ENCODE results near the gene PCDHGC4. TPM values are rescaled to one million over a fixed set of nuclear protein-coding genes. Genes with fewer than 3 reads are reported as not detected.

The PCDHGC4 gene
- polyA plus RNA-seq, 1 donor = 1.7 TPM

- no peak for DNase-seq
- peaks cover 17% of the 10 kb centered on the region for H3K36me3 ChIP-seq (ENCODE audit: control insufficient read depth, insufficient read depth, low read length)
- H3K9me3 ChIP-seq (ENCODE audit: control insufficient read depth, low read depth, low read length) = peaks cover 13% of the 10 kb centered on the region
- H3K27ac ChIP-seq (ENCODE audit: low read length) = no peak overlapping the region
- H3K4me1 ChIP-seq (ENCODE audit: control insufficient read depth, insufficient read depth, low read length) = peaks cover 2% of the 10 kb centered on the region
- peaks cover 90% of the 10 kb centered on the region for H3K27me3 ChIP-seq (ENCODE audit: control insufficient read depth, insufficient read depth, low read length)
- no peak overlapping the region for H3K4me3 ChIP-seq (ENCODE audit: low read length)
- WGBS (ENCODE audit: insufficient coverage, low lambda C conversion rate) = no CpG with 5 or more reads among the region's 10 CpGs
Observed at GRCh38 chr5:141489841-141490240, 5.0 kb downstream of the PCDHGC4 start.

- H3K4me3 ChIP-seq (ENCODE audit: low read length) = no peak overlapping the region
- H3K36me3 ChIP-seq (ENCODE audit: control insufficient read depth, insufficient read depth, low read length) = peaks cover 17% of the 10 kb centered on the region
- peaks cover 90% of the 10 kb centered on the region for H3K27me3 ChIP-seq (ENCODE audit: control insufficient read depth, insufficient read depth, low read length)
- peaks cover 13% of the 10 kb centered on the region for H3K9me3 ChIP-seq (ENCODE audit: control insufficient read depth, low read depth, low read length)
- no peak for DNase-seq
- H3K4me1 ChIP-seq (ENCODE audit: control insufficient read depth, insufficient read depth, low read length) = peaks cover 3% of the 10 kb centered on the region
- no CpG with 5 or more reads among the region's 10 CpGs for WGBS (ENCODE audit: insufficient coverage, low lambda C conversion rate)
- no peak overlapping the region for H3K27ac ChIP-seq (ENCODE audit: low read length)
Observed at GRCh38 chr5:141490271-141490670, 5.4 kb downstream of the PCDHGC4 start.

GRCh38 chr5:141490771-141491170 is 5.9 kb downstream of the PCDHGC4 start:
- H3K9me3 ChIP-seq (ENCODE audit: control insufficient read depth, low read depth, low read length) = peaks cover 13% of the 10 kb centered on the region
- no CpG with 5 or more reads among the region's 13 CpGs for WGBS (ENCODE audit: insufficient coverage, low lambda C conversion rate)
- peaks cover 3% of the 10 kb centered on the region for H3K4me1 ChIP-seq (ENCODE audit: control insufficient read depth, insufficient read depth, low read length)

GRCh38 chr5:141491323-141492167 is 6.7 kb downstream of the PCDHGC4 start:
- H3K27me3 ChIP-seq (ENCODE audit: control insufficient read depth, insufficient read depth, low read length) = peaks cover 84% of the 10 kb centered on the region
- no peak overlapping the region for H3K27ac ChIP-seq (ENCODE audit: low read length)
- peaks cover 12% of the 10 kb centered on the region for H3K36me3 ChIP-seq (ENCODE audit: control insufficient read depth, insufficient read depth, low read length)
- peaks cover 13% of the 10 kb centered on the region for H3K9me3 ChIP-seq (ENCODE audit: control insufficient read depth, low read depth, low read length)
- WGBS (ENCODE audit: insufficient coverage, low lambda C conversion rate) = no CpG with 5 or more reads among the region's 66 CpGs
- no peak overlapping the region for H3K4me3 ChIP-seq (ENCODE audit: low read length)
- DNase-seq = no peak
- peaks cover 3% of the 10 kb centered on the region for H3K4me1 ChIP-seq (ENCODE audit: control insufficient read depth, insufficient read depth, low read length)

More at GRCh38 chr5:141490771-141491170, 5.9 kb downstream of the PCDHGC4 start:
- DNase-seq = no peak
- peaks cover 88% of the 10 kb centered on the region for H3K27me3 ChIP-seq (ENCODE audit: control insufficient read depth, insufficient read depth, low read length)
- no peak overlapping the region for H3K4me3 ChIP-seq (ENCODE audit: low read length)
- peaks cover 17% of the 10 kb centered on the region for H3K36me3 ChIP-seq (ENCODE audit: control insufficient read depth, insufficient read depth, low read length)
- no peak overlapping the region for H3K27ac ChIP-seq (ENCODE audit: low read length)

DNA sequence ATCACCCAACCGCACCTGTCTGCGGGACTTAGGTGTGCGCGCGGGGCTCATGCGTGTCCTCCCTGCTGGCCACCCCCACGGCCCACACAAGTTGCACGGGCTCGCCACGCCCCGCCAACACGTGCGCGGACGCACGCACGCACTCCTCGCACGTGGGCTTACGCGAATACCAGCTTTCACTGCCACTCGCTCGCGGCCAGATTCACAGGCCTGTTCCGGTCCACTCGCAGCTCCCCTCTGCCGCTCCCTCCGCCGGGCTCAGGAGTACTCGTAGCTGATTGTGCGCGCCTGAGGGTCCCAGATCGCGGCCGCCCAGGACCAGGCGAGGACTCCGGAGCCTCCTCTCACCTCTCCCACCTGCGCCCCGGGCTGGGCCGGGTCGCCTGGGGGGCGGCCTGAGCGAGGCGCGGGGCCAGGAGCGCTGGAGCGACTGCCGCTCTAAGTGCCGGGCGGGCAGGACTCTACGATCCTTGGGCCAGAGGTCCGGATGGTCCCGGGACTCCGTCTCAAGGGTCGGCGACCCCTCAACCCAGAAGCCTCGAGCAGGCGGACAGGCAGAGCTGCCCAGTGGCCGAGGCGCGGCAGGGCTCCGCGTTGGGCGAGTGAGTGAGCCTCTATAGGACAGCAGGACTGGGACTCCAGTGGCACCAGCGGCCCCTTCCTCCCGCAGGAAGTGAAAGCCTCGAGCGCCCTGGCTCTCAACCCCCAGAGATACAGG is 7.5 kb downstream of the PCDHGC4 start:
- Histone ChIP-seq H3K4me3 (ENCODE audit: low read length) (no peak overlapping the region), H3K27ac (ENCODE audit: low read length) (no peak overlapping the region), H3K36me3 (ENCODE audit: control insufficient read depth, insufficient read depth, low read length) (peaks cover 4% of the 10 kb centered on the region), H3K4me1 (ENCODE audit: control insufficient read depth, insufficient read depth, low read length) (peaks cover 3% of the 10 kb centered on the region), H3K27me3 (ENCODE audit: control insufficient read depth, insufficient read depth, low read length) (peaks cover 76% of the 10 kb centered on the region), H3K9me3 (ENCODE audit: control insufficient read depth, low read depth, low read length) (peaks cover 13% of the 10 kb centered on the region)
- DNase-seq = no peak
- WGBS (ENCODE audit: insufficient coverage, low lambda C conversion rate) = no CpG with 5 or more reads among the region's 68 CpGs

GRCh38 chr5:141493500-141494422 is 8.9 kb downstream of the PCDHGC4 start:
- no peak for DNase-seq
- no peak overlapping the region for H3K4me3 ChIP-seq (ENCODE audit: low read length)
- H3K9me3 ChIP-seq (ENCODE audit: control insufficient read depth, low read depth, low read length) = peaks cover 13% of the 10 kb centered on the region
- H3K27ac ChIP-seq (ENCODE audit: low read length) = peak overlapping the region; percentile 36
- no CpG with 5 or more reads among the region's 10 CpGs for WGBS (ENCODE audit: insufficient coverage, low lambda C conversion rate)
- H3K4me1 ChIP-seq (ENCODE audit: control insufficient read depth, insufficient read depth, low read length) = peaks cover 3% of the 10 kb centered on the region
- H3K27me3 ChIP-seq (ENCODE audit: control insufficient read depth, insufficient read depth, low read length) = peaks cover 71% of the 10 kb centered on the region
- peaks cover 3% of the 10 kb centered on the region for H3K36me3 ChIP-seq (ENCODE audit: control insufficient read depth, insufficient read depth, low read length)

- WGBS (ENCODE audit: insufficient coverage, low lambda C conversion rate) = no CpG with 5 or more reads among the region's 22 CpGs
- Histone ChIP-seq H3K4me1 (ENCODE audit: control insufficient read depth, insufficient read depth, low read length) (peaks cover 3% of the 10 kb centered on the region), H3K36me3 (ENCODE audit: control insufficient read depth, insufficient read depth, low read length) (peaks cover 3% of the 10 kb centered on the region), H3K27me3 (ENCODE audit: control insufficient read depth, insufficient read depth, low read length) (peaks cover 60% of the 10 kb centered on the region), H3K4me3 (ENCODE audit: low read length) (no peak overlapping the region), H3K27ac (ENCODE audit: low read length) (peak overlapping the region; percentile 36), H3K9me3 (ENCODE audit: control insufficient read depth, low read depth, low read length) (peaks cover 13% of the 10 kb centered on the region)
- no peak for DNase-seq
Observed at GRCh38 chr5:141494761-141495452, 10.1 kb downstream of the PCDHGC4 start.

GRCh38 chr5:141495453-141495811 is 10.6 kb downstream of the PCDHGC4 start:
- no peak for DNase-seq
- 60% methylated on average over 6 of the region's 8 CpGs for WGBS (ENCODE audit: insufficient coverage, low lambda C conversion rate)
- Histone ChIP-seq H3K4me3 (ENCODE audit: low read length) (no peak overlapping the region), H3K4me1 (ENCODE audit: control insufficient read depth, insufficient read depth, low read length) (peaks cover 3% of the 10 kb centered on the region), H3K36me3 (ENCODE audit: control insufficient read depth, insufficient read depth, low read length) (peaks cover 3% of the 10 kb centered on the region), H3K27me3 (ENCODE audit: control insufficient read depth, insufficient read depth, low read length) (peaks cover 55% of the 10 kb centered on the region), H3K9me3 (ENCODE audit: control insufficient read depth, low read depth, low read length) (peaks cover 13% of the 10 kb centered on the region), H3K27ac (ENCODE audit: low read length) (no peak overlapping the region)

DNA sequence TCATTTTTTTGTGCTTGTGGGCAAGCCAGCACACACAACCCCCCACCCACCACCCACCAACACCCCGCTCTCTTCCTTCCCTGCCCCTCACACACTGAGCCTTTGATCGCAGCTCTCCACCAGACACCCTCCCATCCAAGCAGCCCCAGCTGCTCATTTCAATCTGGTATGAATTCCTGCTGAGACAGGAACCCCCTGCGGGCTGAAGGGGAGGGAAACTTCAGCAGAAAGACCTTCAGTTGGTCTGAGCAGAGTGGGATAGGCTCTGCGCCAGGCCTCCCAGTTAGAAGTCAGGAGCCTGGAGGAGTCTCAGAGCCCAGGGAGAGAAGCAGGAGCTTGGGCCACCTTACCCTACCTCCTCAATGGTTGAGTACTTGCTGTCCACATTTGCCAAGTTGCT is 11.2 kb downstream of the PCDHGC4 start:
- Histone ChIP-seq H3K36me3 (ENCODE audit: control insufficient read depth, insufficient read depth, low read length) (peaks cover 3% of the 10 kb centered on the region), H3K27me3 (ENCODE audit: control insufficient read depth, insufficient read depth, low read length) (peaks cover 49% of the 10 kb centered on the region), H3K9me3 (ENCODE audit: control insufficient read depth, low read depth, low read length) (peaks cover 13% of the 10 kb centered on the region), H3K27ac (ENCODE audit: low read length) (no peak overlapping the region), H3K4me3 (ENCODE audit: low read length) (no peak overlapping the region), H3K4me1 (ENCODE audit: control insufficient read depth, insufficient read depth, low read length) (peaks cover 3% of the 10 kb centered on the region)
- no CpG with 5 or more reads among the region's 4 CpGs for WGBS (ENCODE audit: insufficient coverage, low lambda C conversion rate)
- DNase-seq = no peak

Measured in large intestine (tissue), 3 donors.